ENCODE data around the gene APOL5. TPM values are rescaled to one million over a fixed set of nuclear protein-coding genes. Genes with fewer than 3 reads are reported as not detected.
"Not testable (repeated sequence)": the region's sequence is repeated elsewhere in the genome, so short reads cannot be mapped to it uniquely, and the experiment has no call there.

The APOL5 gene
- not detected in 2 replicates for total RNA-seq

- DNase-seq (ENCODE audit: low read depth in 2 of 2), result no peak
These were observed at the start of gene APOL5 for GRCh38 chr22:35717572-35717971. Gene APOL5, plus strand, starts transcription at chr22:35717872. Its CDS starts 0 bp downstream, at chr22:35717872.

GRCh38 chr22:35674335-35674734 is 43.3 kb upstream of the APOL5 start:
- DNase-seq (ENCODE audit: low read depth in 2 of 2), result no peak

- DNase-seq (ENCODE audit: low read depth in 2 of 2), result not testable (repeated sequence)
These were observed 41.6 kb upstream of the APOL5 start for GRCh38 chr22:35676065-35676464.

- DNase-seq (ENCODE audit: low read depth in 2 of 2), result no peak
These were observed 40.0 kb upstream of the APOL5 start for GRCh38 chr22:35677460-35678187.

GRCh38 chr22:35678836-35679235 is 38.8 kb upstream of the APOL5 start:
- DNase-seq (ENCODE audit: low read depth in 2 of 2), result no peak

- DNase-seq (ENCODE audit: low read depth in 2 of 2), result peak in 1 of 2 donors; percentile 25
These were observed 38.2 kb upstream of the APOL5 start for GRCh38 chr22:35679492-35679891.

- DNase-seq (ENCODE audit: low read depth in 2 of 2), result no peak
These were observed 36.1 kb upstream of the APOL5 start for GRCh38 chr22:35681454-35682052.

- no peak for DNase-seq (ENCODE audit: low read depth in 2 of 2)
These were observed 34.1 kb upstream of the APOL5 start for GRCh38 chr22:35683560-35683959.

- peak; percentile 6 to 42 for DNase-seq (ENCODE audit: low read depth in 2 of 2)
These were observed 33.4 kb upstream of the APOL5 start for GRCh38 chr22:35684270-35684700.

- no peak for DNase-seq (ENCODE audit: low read depth in 2 of 2)
These were observed 32.9 kb upstream of the APOL5 start for GRCh38 chr22:35684732-35685131.

- DNase-seq (ENCODE audit: low read depth in 2 of 2), result no peak
These were observed 31.9 kb upstream of the APOL5 start for GRCh38 chr22:35685731-35686130.

- DNase-seq (ENCODE audit: low read depth in 2 of 2), result no peak
These were observed 31.4 kb upstream of the APOL5 start for GRCh38 chr22:35686298-35686697.

- DNase-seq (ENCODE audit: low read depth in 2 of 2), result no peak
These were observed 30.2 kb upstream of the APOL5 start for GRCh38 chr22:35687461-35687860.

GRCh38 chr22:35688913-35689675 is 28.6 kb upstream of the APOL5 start:
- no peak for DNase-seq (ENCODE audit: low read depth in 2 of 2)

- no peak for DNase-seq (ENCODE audit: low read depth in 2 of 2)
These were observed 27.7 kb upstream of the APOL5 start for GRCh38 chr22:35690001-35690400.

GRCh38 chr22:35695202-35695601 is 22.5 kb upstream of the APOL5 start:
- DNase-seq (ENCODE audit: low read depth in 2 of 2), result no peak

GRCh38 chr22:35697142-35697541 is 20.5 kb upstream of the APOL5 start:
- DNase-seq (ENCODE audit: low read depth in 2 of 2), result no peak

GRCh38 chr22:35699852-35700251 is 17.8 kb upstream of the APOL5 start:
- not testable (repeated sequence) for DNase-seq (ENCODE audit: low read depth in 2 of 2)

GRCh38 chr22:35703861-35704584 is 13.6 kb upstream of the APOL5 start:
- no peak for DNase-seq (ENCODE audit: low read depth in 2 of 2)

- DNase-seq (ENCODE audit: low read depth in 2 of 2), result peak in 1 of 2 donors; percentile 69
These were observed 12.5 kb upstream of the APOL5 start for GRCh38 chr22:35705141-35705540.

GRCh38 chr22:35708453-35708852 is 9.2 kb upstream of the APOL5 start:
- DNase-seq (ENCODE audit: low read depth in 2 of 2), result no peak

GRCh38 chr22:35708917-35709316 is 8.8 kb upstream of the APOL5 start:
- DNase-seq (ENCODE audit: low read depth in 2 of 2), result no peak
